Right cardiac atrium (tissue), 5 donors: ENCODE measurements around the gene IL4I1. TPM values are rescaled to one million over a fixed set of nuclear protein-coding genes. Genes with fewer than 3 reads are reported as not detected.
"Not testable (repeated sequence)": the region's sequence is repeated elsewhere in the genome, so short reads cannot be mapped to it uniquely, and the experiment has no call there.

Experiments used
- ATAC-seq, 2 donors: fragments of 200-7000 bp; cut with Tn5 transposase; one replicate each; pipeline versions ENCODE4 v1.8.0 to v1.9.1; 2020; ENCODE audit warnings: moderate library complexity in 2 of 2, mild to moderate bottlenecking in 1 of 2
- DNase-seq, 3 donors: peaks; one replicate each; pipeline ENCODE4 v3.0.0-alpha.2; 2020
- H3K27ac ChIP-seq: one replicate; pipeline ENCODE4 v1.5.1; 2013; ENCODE audit warnings: mild to moderate bottlenecking, low read length, control low read depth, moderate library complexity
- H3K27me3 ChIP-seq: one replicate; pipeline ENCODE4 v1.6.1; 2013; ENCODE audit not compliant: control insufficient read depth, insufficient read depth
- H3K4me1 ChIP-seq: one replicate; pipeline ENCODE4 v1.6.1; 2013; ENCODE audit warnings: low read length; ENCODE audit not compliant: control insufficient read depth, insufficient read depth
- H3K4me3 ChIP-seq: one replicate; pipeline ENCODE4 v1.5.1; 2013; ENCODE audit warnings: low read length, control low read depth
- H3K9me3 ChIP-seq: one replicate; pipeline ENCODE4 v1.6.1; 2013; ENCODE audit warnings: low read length; ENCODE audit not compliant: control insufficient read depth
- WGBS: extraction: QIAGEN DNeasy Blood & Tissue Kit; methylation state at CpG from one replicate; pipeline ENCODE4 v1.1.7; 2013; 5-methylcytosine and 5-hydroxymethylcytosine counted together
- intact Hi-C, 4 donors: fragments of 100-400 bp; cut with DNase I; formaldehyde crosslinking; loops; one replicate each; pipeline versions ENCODE4 v1.11.0 to v1.14.0; 2022 to 2023
- long read RNA-seq, 4 donors: library from polyadenylated mRNA; unstranded; transcript quantifications; one replicate each; pipeline ENCODE4 v2.0.0, GENCODE V29; 2020 to 2021
- polyA plus RNA-seq: library from polyadenylated mRNA; stranded (reverse); fragments of 200-250 nt; gene quantifications from one replicate; pipeline ENCODE4 v1.2.3, GENCODE V29; 2013
- total RNA-seq, 4 donors: library from RNA; stranded (reverse); fragmentation: NEBNext Ultra II Directional; extraction: Animal tissue kit (Norgen Biotek cat#: 25700); gene quantifications; one replicate each; pipeline ENCODE4 v1.2.1, GENCODE V29; 2021
- donor health status: healthy with polysubstance abuse.
- donor health status: DM: no; HTN: yes; CAD: no.
- donor health status: DM: no; HTN: no; CAD: no.
- donor health status: DM: no; HTN: yes; CAD: no; lungs with severe emphysema.
- donor health status: DM: yes; HTN: yes; CAD: no.

Gene IL4I1, protein sequence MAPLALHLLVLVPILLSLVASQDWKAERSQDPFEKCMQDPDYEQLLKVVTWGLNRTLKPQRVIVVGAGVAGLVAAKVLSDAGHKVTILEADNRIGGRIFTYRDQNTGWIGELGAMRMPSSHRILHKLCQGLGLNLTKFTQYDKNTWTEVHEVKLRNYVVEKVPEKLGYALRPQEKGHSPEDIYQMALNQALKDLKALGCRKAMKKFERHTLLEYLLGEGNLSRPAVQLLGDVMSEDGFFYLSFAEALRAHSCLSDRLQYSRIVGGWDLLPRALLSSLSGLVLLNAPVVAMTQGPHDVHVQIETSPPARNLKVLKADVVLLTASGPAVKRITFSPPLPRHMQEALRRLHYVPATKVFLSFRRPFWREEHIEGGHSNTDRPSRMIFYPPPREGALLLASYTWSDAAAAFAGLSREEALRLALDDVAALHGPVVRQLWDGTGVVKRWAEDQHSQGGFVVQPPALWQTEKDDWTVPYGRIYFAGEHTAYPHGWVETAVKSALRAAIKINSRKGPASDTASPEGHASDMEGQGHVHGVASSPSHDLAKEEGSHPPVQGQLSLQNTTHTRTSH
- total RNA-seq (under 1 TPM in 3 of 4 donors, not detected in 1; 0.24 to 0.92 (median 0.60) TPM), polyA plus RNA-seq (0.29 TPM)
- long read RNA-seq, donor 1, partial matches to known transcripts, result 1 of 2 reads
- long read RNA-seq, donor 1, other reads (novel, unspliced or antisense), result 0 of 2 reads
- long read RNA-seq, donor 2, result 0 reads
- long read RNA-seq, donor 3, transcript IL4I1-202 (8 exons, 1,863 nt), result major isoform, 5 of 5 reads
- long read RNA-seq, donor 3, partial matches to known transcripts, result 0 of 5 reads
- long read RNA-seq, donor 3, other reads (novel, unspliced or antisense), result 0 of 5 reads
- long read RNA-seq, donor 4, result 0 reads

DNA sequence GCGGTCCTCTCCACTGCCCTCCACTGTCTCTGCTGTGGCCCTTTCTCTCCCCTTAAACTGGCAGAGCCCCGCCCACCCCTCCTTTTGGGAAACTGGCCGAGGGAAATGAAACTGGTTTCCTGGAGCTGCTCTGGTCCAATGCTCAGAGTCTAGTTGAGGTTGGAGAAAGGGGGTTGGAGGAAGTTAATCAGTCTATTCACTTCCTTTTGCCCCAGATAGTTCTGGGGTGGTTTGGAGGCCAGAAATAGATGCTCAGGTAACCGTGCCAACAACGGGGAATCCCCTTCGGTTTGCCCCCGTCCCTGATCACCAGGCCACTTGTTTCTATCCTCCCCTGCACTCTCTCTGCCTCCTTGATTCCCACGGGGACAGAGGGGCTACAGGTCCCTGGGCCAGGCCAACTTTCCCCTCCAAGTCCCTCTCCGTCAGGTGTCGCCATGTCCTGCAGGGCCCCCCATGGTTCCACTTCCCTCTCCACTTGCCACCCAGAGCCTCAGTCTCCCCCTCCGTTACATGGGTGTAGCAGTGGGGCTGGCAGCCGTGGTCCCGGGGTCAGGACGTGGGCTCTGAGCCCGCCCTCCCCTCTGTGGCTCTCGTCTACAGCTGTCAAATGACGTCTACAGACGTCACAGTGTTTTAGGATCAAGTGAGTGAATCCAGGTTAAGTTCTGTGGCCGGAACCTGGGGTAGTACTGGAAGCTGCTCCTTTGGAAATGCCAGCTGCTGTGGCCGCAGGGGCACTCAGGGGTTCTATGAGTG, at the start of gene IL4I1:
IL4I1 (minus strand) TSS at position 25 of the 759 bp plus-strand sequence. CDS start 727 bp downstream, outside the sequence.
- Histone ChIP-seq H3K4me3 (no peak within 1 kb of the TSS), H3K4me1 (no peaks in the 10 kb centered on the region), H3K27ac (no peak within 1 kb of the TSS), H3K9me3 (no peaks in the 10 kb centered on the region), H3K27me3 (no peaks in the 10 kb centered on the region)
- WGBS, result 38% methylated on average over 19 of the region's 20 CpGs
- ATAC-seq, result peak; percentile 28 to 39
- DNase-seq, result peak in 2 of 3 donors; percentile 67 to 75
- intact Hi-C loops, result no loop called here

DNA sequence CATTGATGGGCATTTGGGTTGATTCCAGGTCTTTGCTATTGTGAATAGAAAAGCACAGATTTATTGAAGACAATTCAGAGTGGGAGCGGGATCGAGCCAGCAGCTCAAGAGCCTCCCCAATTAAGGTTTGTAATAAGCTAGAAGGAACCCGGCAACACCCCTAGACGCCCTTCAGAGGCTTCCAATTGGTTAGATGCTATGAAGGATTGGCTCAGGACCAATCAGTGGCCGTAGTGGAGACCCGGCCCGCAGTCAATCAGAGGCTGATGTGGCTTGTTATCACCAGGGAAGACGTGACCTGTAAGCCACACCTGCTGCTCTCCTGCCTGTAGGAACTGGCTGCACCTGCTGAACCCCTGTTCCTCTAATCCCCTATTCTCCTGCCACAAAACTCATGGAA, 49.7 kb upstream of the IL4I1 start:
- WGBS, result 84% methylated on average over 8 of the region's 8 CpGs
- no peaks in the 10 kb centered on the region for H3K9me3 ChIP-seq
- intact Hi-C loops, result no loop called here
- no peaks in the 10 kb centered on the region for H3K27me3 ChIP-seq
- ATAC-seq, result no peak
- H3K4me3 ChIP-seq, result no peak overlapping the region
- no peak overlapping the region for H3K27ac ChIP-seq
- H3K4me1 ChIP-seq, result no peaks in the 10 kb centered on the region
- DNase-seq, result no peak

DNA sequence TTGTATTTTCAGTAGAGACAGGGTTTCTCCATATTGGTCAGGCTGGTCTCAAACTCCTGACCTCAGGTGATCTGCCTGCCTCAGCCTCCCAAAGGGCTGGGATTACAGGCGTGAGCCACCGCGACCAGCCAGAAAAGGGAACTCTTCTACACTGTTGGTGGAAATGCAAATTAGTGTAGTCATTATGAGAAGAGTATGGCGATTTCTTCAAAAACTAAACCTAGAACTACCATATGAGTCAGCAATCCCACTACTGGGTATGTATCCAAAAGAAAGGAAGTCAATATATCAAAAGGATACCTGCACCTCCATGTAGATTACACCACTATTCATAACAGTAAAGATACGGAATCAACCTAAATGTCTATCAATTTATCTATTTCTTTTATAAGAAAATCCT, 47.9 kb upstream of the IL4I1 start:
- DNase-seq, H3K27ac ChIP-seq, intact Hi-C loops, H3K9me3 ChIP-seq, H3K4me1 ChIP-seq, H3K4me3 ChIP-seq, ATAC-seq, H3K27me3 ChIP-seq: not testable (repeated sequence)
- 80% methylated on average over 5 of the region's 5 CpGs for WGBS

DNA sequence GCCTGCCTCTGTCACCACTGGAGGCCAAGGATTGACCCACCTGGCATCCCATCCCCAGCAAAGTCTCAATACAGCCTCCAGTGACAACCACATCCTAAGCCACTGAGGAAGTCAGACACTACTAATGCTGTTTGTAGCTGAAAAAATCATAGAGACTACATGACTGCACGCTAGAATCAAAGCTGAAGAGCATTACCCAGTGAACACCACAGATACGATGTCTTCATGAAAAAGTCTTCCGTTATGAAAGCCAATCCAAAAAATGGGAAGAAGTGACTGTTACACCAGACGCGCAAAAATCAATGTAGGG, 43.8 kb upstream of the IL4I1 start:
- no peak overlapping the region for H3K4me3 ChIP-seq
- DNase-seq (no peak), ATAC-seq (no peak)
- intact Hi-C loops, result no loop called here
- H3K4me1 ChIP-seq, result no peaks in the 10 kb centered on the region
- no peaks in the 10 kb centered on the region for H3K27me3 ChIP-seq
- H3K9me3 ChIP-seq, result no peaks in the 10 kb centered on the region
- no peak overlapping the region for H3K27ac ChIP-seq
- 90% methylated on average over 5 of the region's 5 CpGs for WGBS

DNA sequence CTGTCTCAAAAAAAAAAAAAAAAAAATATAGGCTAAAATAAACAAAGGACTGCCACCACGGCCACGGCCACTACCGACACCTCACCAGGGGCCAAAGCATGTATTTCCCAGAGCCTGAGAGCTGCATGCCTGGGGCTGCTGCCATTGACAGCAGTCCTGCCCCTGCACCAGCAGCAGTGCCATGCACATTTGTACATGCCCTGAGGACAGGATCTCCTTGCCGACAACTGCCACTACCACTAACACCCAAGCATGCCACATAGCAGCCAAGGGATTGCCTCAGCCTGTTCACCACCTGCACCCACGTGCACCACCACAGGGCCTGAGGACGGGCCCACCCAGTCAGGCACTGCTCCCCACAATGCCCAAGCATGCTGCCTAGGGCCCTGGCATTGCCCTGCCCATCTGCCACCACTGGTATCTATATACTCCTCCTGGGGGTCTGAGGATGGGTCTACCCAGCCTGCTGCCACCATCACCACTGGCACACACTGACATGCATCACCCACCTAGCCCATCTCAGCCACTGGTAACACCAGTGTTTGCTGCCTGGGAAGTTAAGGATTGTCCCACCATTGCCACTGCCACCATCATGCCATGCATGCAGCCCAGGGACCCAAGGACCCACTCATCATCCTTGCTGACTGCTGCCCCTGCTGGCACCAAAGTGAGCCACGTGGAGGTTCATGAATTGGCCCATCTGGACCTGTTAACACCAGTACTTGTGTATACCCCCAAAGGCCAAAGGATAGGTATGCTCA, 43.2 kb upstream of the IL4I1 start:
- 75% methylated on average over 7 of the region's 7 CpGs for WGBS
- no peak for DNase-seq
- Histone ChIP-seq H3K27ac (no peak overlapping the region), H3K4me1 (no peaks in the 10 kb centered on the region), H3K9me3 (no peaks in the 10 kb centered on the region), H3K4me3 (no peak overlapping the region), H3K27me3 (no peaks in the 10 kb centered on the region)
- no peak for ATAC-seq
- intact Hi-C loops, result loop anchor here in 3 of 4 donors (2.0 to 5.0 kb wide), 2 partner anchors 42 to 43 kb away; no protein-coding TSS in a partner anchor

DNA sequence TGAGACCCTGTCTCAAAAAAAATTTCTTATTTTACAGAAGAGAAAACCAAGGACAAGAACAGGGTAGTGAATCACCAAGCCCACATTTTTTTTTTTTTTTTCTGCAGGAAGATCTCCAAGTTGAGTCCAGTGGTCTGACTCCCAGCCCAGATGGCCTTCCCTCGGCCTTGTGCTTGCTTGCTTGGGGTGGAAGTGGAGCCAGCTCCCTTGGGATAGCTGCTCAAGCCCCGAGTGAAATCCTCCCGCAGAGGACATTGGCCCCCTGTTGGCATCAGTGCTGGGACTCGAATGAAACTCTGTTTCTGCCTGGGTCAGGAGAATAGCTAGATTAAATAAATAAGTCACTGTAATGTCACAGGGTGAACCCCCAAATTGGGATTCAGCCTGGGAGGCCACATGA, 42.0 kb upstream of the IL4I1 start:
- H3K4me1 ChIP-seq, result no peaks in the 10 kb centered on the region
- intact Hi-C loops, result loop anchor here in 3 of 4 donors (2.0 to 5.0 kb wide), 2 partner anchors 44 kb away; no protein-coding TSS in a partner anchor
- no peaks in the 10 kb centered on the region for H3K9me3 ChIP-seq
- H3K27ac ChIP-seq, result no peak overlapping the region
- H3K27me3 ChIP-seq, result no peaks in the 10 kb centered on the region
- 62% methylated on average over 4 of the region's 4 CpGs for WGBS
- no peak overlapping the region for H3K4me3 ChIP-seq
- ATAC-seq (no peak), DNase-seq (no peak)

DNA sequence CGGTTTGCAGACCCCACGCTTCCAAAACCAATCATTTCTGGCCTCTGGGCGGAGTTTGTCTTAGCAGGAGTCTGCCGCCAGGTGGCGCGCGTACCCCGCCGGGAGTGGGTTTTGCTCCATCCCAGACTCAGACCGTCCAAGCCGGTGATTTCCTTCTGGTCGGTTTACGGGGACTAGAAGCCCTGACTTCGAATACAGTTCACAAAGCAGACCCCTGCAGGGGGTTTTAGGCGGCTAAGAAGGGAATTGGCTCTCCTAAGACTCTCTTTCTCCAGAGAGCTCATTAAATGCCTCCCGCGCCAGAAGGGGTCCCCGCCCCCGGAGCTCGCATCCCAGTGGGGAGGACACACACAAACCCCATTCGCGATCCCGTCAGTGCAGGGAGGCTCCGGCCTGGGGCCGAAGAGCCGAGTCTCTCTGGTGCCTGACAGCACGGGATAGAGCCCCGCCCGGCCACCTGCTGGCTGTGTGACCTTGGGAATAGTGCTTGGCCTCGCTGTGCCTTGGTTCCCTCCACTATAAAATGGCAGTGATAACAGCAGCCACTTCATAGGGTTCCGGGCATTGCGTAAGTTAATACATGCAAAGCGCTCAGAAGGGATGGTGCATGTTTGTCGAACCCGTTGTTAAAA, 41.2 kb upstream of the IL4I1 start:
- peak; percentile 78 to 91 (median 89) for DNase-seq
- H3K4me3 ChIP-seq, result no peak overlapping the region
- intact Hi-C loops, result loop anchor here (1.0 to 5.0 kb wide), 3 partner anchors 44 to 45 kb away; no protein-coding TSS in a partner anchor
- WGBS, result 19% methylated on average over 35 of the region's 35 CpGs
- H3K27ac ChIP-seq, result no peak overlapping the region
- no peaks in the 10 kb centered on the region for H3K9me3 ChIP-seq
- no peaks in the 10 kb centered on the region for H3K27me3 ChIP-seq
- peak; percentile 85 to 87 for ATAC-seq
- no peaks in the 10 kb centered on the region for H3K4me1 ChIP-seq

DNA sequence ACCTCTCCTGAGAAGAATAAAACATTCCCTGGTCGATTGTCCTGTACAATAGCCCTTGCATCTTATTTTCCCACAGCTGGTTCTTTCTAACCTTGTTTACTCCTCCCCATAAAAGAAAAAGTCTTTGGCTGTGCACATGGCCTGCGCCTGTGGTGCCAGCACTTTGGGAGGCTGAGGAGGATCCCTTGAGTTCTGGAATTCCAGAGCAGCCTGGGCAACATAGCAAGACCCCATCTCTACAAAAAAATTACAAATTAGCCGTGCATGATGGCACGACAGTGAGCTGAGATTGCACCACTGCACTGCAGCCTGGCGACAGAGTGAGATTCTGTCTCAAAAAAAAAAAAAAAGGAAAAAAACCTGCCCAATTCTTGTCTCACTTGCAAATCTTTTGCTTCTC, 39.9 kb upstream of the IL4I1 start:
- no peaks in the 10 kb centered on the region for H3K9me3 ChIP-seq
- no peak for ATAC-seq
- no peaks in the 10 kb centered on the region for H3K27me3 ChIP-seq
- no peak overlapping the region for H3K4me3 ChIP-seq
- no peak for DNase-seq
- no peaks in the 10 kb centered on the region for H3K4me1 ChIP-seq
- intact Hi-C loops, result loop anchor here in 2 of 4 donors (5.0 kb wide), 1 partner anchor 46 kb away; no protein-coding TSS in a partner anchor
- H3K27ac ChIP-seq, result no peak overlapping the region
- 72% methylated on average over 5 of the region's 5 CpGs for WGBS

DNA sequence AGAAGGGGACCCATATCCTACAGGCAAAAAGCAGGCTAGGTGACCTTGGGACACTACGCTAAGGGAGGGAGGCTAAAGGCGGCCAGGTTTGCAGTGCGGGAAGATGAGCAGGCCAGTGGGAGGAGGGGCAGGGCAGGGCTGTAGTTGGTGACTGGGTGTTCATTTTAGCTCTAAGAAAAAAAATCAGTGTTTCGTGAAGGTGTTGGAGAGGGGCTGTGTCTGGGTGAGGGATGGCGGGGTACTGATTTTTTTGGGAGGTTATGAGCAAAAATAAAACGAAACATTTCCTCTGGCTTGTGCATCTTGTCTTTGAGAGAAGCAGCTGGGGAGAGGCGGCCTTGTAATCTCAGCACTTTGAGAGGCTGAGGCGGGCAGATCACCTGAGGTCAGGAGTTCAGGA, 37.0 kb upstream of the IL4I1 start:
- ATAC-seq (no peak), DNase-seq (no peak)
- intact Hi-C loops, result no loop called here
- H3K9me3 ChIP-seq, result no peaks in the 10 kb centered on the region
- no peaks in the 10 kb centered on the region for H3K4me1 ChIP-seq
- 90% methylated on average over 8 of the region's 8 CpGs for WGBS
- no peak overlapping the region for H3K4me3 ChIP-seq
- no peak overlapping the region for H3K27ac ChIP-seq
- H3K27me3 ChIP-seq, result no peaks in the 10 kb centered on the region

DNA sequence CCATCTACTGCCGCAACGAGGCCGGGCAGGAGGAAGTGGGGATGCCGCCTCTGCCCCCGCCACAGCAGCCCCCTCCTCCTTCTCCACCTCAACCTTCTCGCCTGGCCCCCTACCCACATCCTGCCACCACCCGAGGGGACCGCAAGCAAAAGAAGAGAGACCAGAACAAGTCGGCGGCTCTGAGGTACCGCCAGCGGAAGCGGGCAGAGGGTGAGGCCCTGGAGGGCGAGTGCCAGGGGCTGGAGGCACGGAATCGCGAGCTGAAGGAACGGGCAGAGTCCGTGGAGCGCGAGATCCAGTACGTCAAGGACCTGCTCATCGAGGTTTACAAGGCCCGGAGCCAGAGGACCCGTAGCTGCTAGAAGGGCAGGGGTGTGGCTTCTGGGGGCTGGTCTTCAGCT, 36.0 kb upstream of the IL4I1 start:
- DNase-seq (peak in 1 of 3 donors; percentile 67), ATAC-seq (no peak)
- no peaks in the 10 kb centered on the region for H3K27me3 ChIP-seq
- intact Hi-C loops, result no loop called here
- WGBS, result 93% methylated on average over 25 of the region's 25 CpGs
- no peak overlapping the region for H3K4me3 ChIP-seq
- H3K9me3 ChIP-seq, result no peaks in the 10 kb centered on the region
- no peak overlapping the region for H3K27ac ChIP-seq
- peaks cover 3% of the 10 kb centered on the region for H3K4me1 ChIP-seq
